ENCODE data around the gene LSM8. TPM values are rescaled to one million over a fixed set of nuclear protein-coding genes. Genes with fewer than 3 reads are reported as not detected.
"Not testable (repeated sequence)": the region's sequence is repeated elsewhere in the genome, so short reads cannot be mapped to it uniquely, and the experiment has no call there.

Gene LSM8
- total RNA-seq, 1 donor from 2014 or later = 50.0 TPM

GRCh38 chr7:118239014-118239413 is 55.0 kb downstream of the LSM8 start:
- no peak for DNase-seq (ENCODE audit: low read depth, low spot score)
- Mint-ChIP-seq H3K27me3 (ENCODE audit: low read depth) (no peaks in the 10 kb centered on the region), H3K9me3 (no peaks in the 10 kb centered on the region), H3K4me1 (no peaks in the 10 kb centered on the region), H3K27ac (ENCODE audit: unreplicated experiment) (no peak overlapping the region), H3K36me3 (ENCODE audit: low read depth) (no peaks in the 10 kb centered on the region), H3K4me3 (no peak overlapping the region)
- TF ChIP-seq CTCF (conservative IDR thresholded peaks at IDR 0.05) = no peak

- H3K9me3 Mint-ChIP-seq; DNase-seq (ENCODE audit: low read depth, low spot score); H3K36me3 Mint-ChIP-seq (ENCODE audit: low read depth); H3K27ac Mint-ChIP-seq (ENCODE audit: unreplicated experiment); H3K4me3 Mint-ChIP-seq; H3K4me1 Mint-ChIP-seq; H3K27me3 Mint-ChIP-seq (ENCODE audit: low read depth): not testable (repeated sequence)
Observed at GRCh38 chr7:118240320-118240719, 56.4 kb downstream of the LSM8 start.

Other genes with a start within 250 kb of the LSM8 start
- gene ANKRD7, start 40.5 kb downstream of the LSM8 start, total RNA-seq = not detected in 2 replicates